Measurements from ENCODE around the gene TRIM46. TPM values are rescaled to one million over a fixed set of nuclear protein-coding genes. Genes with fewer than 3 reads are reported as not detected.
"Not testable (repeated sequence)": the region's sequence is repeated elsewhere in the genome, so short reads cannot be mapped to it uniquely, and the experiment has no call there.

Gene TRIM46
- total RNA-seq, 2 donors from 2014 or later = 0.14 to 1.6 TPM

GRCh38 chr1:155219592-155220031, 46.0 kb downstream of the TRIM46 start:
- WGBS = 0% methylated on average over 1 of the region's 1 CpG
- no peak for DNase-seq (ENCODE audit: low spot score)
- no peak overlapping the region for H3K4me3 ChIP-seq

GRCh38 chr1:155220211-155220965, 46.7 kb downstream of the TRIM46 start:
- H3K4me1 ChIP-seq (replicated peaks); intact Hi-C loops (cut with DNase I); H3K4me3 ChIP-seq; H3K36me3 ChIP-seq; H3K27me3 ChIP-seq (replicated peaks; ENCODE audit: insufficient read depth); H3K9me3 ChIP-seq; DNase-seq (ENCODE audit: low spot score); H3K27ac ChIP-seq: not testable (repeated sequence)
- 91% methylated on average over 10 of the region's 10 CpGs for WGBS

More at GRCh38 chr1:155219592-155220031, 46.0 kb downstream of the TRIM46 start:
- H3K9me3 ChIP-seq = no peaks in the 10 kb centered on the region
- intact Hi-C loops (cut with DNase I) = no loop called here
- no peak overlapping the region for H3K27ac ChIP-seq
- no peaks in the 10 kb centered on the region for H3K4me1 ChIP-seq (replicated peaks)
- no peaks in the 10 kb centered on the region for H3K27me3 ChIP-seq (replicated peaks; ENCODE audit: insufficient read depth)
- H3K36me3 ChIP-seq = no peaks in the 10 kb centered on the region
- no peak for TF ChIP-seq POLR2AphosphoS5 (IDR thresholded peaks at IDR 0.05)
- TF ChIP-seq CTCF (IDR thresholded peaks at IDR 0.05) = no peak
- TF ChIP-seq POLR2A (IDR thresholded peaks at IDR 0.05) = no peak

- no peak for TF ChIP-seq POLR2A (IDR thresholded peaks at IDR 0.05)
- TF ChIP-seq CTCF (IDR thresholded peaks at IDR 0.05) = no peak
- no peak for TF ChIP-seq POLR2AphosphoS5 (IDR thresholded peaks at IDR 0.05)
- no peaks in the 10 kb centered on the region for H3K4me1 ChIP-seq (replicated peaks)
- no peaks in the 10 kb centered on the region for H3K36me3 ChIP-seq
- WGBS = 80% methylated on average over 7 of the region's 7 CpGs
- no peak for DNase-seq (ENCODE audit: low spot score)
- intact Hi-C loops (cut with DNase I) = no loop called here
- H3K27ac ChIP-seq = no peak overlapping the region
- no peaks in the 10 kb centered on the region for H3K27me3 ChIP-seq (replicated peaks; ENCODE audit: insufficient read depth)
- H3K4me3 ChIP-seq = no peak overlapping the region
- H3K9me3 ChIP-seq = no peaks in the 10 kb centered on the region
These were observed 49.4 kb downstream of the TRIM46 start for GRCh38 chr1:155223047-155223446.

GRCh38 chr1:155225404-155225759, 51.7 kb downstream of the TRIM46 start:
- intact Hi-C loops (cut with DNase I); H3K4me1 ChIP-seq (replicated peaks); H3K36me3 ChIP-seq; DNase-seq (ENCODE audit: low spot score); H3K4me3 ChIP-seq; H3K27me3 ChIP-seq (replicated peaks; ENCODE audit: insufficient read depth); H3K27ac ChIP-seq; H3K9me3 ChIP-seq: not testable (repeated sequence)
- WGBS = 97% methylated on average over 8 of the region's 8 CpGs

GRCh38 chr1:155226188-155226909, 52.7 kb downstream of the TRIM46 start:
- WGBS = 0% methylated on average over 7 of the region's 7 CpGs
- Histone ChIP-seq H3K27ac (peak overlapping the region; percentile 59 to 67), H3K4me3 (peak overlapping the region; percentile 33 to 58), H3K4me1 (replicated peaks) (no peaks in the 10 kb centered on the region), H3K9me3 (no peaks in the 10 kb centered on the region), H3K27me3 (replicated peaks; ENCODE audit: insufficient read depth) (no peaks in the 10 kb centered on the region), H3K36me3 (no peaks in the 10 kb centered on the region)
- DNase-seq (ENCODE audit: low spot score) = no peak
- TF ChIP-seq CTCF (IDR thresholded peaks at IDR 0.05) (peak in 3 of 4 experiments; percentile 13 to 66 (median 48)), POLR2AphosphoS5 (IDR thresholded peaks at IDR 0.05) (no peak)
- intact Hi-C loops (cut with DNase I) = no loop called here

Measured in prostate gland (tissue), 2 donors.